ENCODE data around the gene SLC12A2. TPM values are rescaled to one million over a fixed set of nuclear protein-coding genes. Genes with fewer than 3 reads are reported as not detected.

Gene SLC12A2
- polyA plus RNA-seq, 1 experiment, result 4.8 TPM

DNA sequence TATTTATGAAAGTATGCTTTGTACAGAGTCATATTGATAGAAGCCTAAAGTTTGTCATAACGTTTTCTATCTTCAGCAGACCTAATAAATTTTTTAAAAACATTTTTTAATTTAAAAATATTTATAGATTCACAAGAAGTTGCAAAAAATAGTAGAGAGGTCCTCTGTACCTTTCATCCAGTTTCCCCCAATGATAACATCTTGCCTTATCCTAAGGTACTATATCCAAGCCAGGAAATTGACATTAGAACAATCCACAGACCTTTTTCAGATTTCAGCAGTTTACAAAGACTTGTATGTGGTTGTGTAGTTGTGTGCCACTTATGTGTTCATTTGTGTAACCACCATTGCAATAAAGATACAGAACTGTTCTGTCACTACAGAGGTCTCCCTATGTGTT, 88.5 kb downstream of the SLC12A2 start:
- no peak for DNase-seq (ENCODE audit: low read depth)
- CTCF ChIA-PET, result no interaction called here
- TF ChIP-seq, protein P1, sequence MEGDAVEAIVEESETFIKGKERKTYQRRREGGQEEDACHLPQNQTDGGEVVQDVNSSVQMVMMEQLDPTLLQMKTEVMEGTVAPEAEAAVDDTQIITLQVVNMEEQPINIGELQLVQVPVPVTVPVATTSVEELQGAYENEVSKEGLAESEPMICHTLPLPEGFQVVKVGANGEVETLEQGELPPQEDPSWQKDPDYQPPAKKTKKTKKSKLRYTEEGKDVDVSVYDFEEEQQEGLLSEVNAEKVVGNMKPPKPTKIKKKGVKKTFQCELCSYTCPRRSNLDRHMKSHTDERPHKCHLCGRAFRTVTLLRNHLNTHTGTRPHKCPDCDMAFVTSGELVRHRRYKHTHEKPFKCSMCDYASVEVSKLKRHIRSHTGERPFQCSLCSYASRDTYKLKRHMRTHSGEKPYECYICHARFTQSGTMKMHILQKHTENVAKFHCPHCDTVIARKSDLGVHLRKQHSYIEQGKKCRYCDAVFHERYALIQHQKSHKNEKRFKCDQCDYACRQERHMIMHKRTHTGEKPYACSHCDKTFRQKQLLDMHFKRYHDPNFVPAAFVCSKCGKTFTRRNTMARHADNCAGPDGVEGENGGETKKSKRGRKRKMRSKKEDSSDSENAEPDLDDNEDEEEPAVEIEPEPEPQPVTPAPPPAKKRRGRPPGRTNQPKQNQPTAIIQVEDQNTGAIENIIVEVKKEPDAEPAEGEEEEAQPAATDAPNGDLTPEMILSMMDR (IDR thresholded peaks at IDR 0.05; ENCODE audit: insufficient read depth, low read depth, low read length), result no peak
- no peaks in the 10 kb centered on the region for H3K36me3 ChIP-seq (ENCODE audit: control insufficient read depth, insufficient read depth, low read length)
- no peaks in the 10 kb centered on the region for H3K27me3 ChIP-seq (ENCODE audit: control insufficient read depth, insufficient read depth, low read length)
- H3K4me3 ChIP-seq (ENCODE audit: low read depth, low read length), result no peak overlapping the region
- POLR2A ChIA-PET, result no interaction called here

DNA sequence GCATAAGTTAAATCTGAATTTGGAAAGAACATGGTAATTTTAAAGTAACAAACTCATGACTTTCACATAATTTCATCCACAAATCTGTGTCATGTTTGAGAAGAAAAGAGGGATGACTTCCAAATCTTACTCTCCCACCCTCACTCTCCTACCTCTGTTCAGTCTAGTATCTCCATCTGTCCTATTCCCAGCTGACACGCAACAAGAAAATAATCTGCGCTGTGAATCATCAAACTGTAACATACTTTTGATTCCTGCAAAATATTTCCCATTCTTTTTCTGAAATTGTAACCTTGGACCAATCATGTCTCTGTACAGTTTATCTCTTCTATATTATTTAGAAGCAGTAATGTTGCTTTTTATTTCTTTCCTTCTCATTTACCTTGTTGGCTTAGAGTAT, 91.4 kb downstream of the SLC12A2 start:
- CTCF ChIA-PET, result no interaction called here
- POLR2A ChIA-PET, result no interaction called here

DNA sequence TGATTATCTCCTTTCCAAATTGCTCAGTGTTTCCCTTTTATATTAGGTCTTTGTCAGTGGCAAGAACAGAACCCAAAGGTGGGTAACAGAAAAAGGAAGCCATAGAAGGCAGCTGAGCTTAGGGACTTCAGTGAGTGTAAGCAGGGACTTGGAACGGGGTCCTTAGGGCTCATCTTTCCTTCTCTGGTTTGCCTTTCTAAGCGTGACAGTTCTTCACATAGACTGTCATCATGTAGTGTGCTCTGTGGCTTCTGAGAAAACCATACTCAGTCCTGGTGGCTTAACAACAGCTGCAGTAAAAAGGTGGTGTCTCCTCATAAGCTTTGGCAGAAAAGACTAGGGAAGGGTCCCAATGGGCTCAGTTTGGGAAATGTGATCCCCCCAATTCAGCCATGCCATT, 108.8 kb downstream of the SLC12A2 start:
- CTCF ChIA-PET, result no interaction called here
- POLR2A ChIA-PET, result no interaction called here
- Histone ChIP-seq H3K4me3 (ENCODE audit: low read depth, low read length) (no peak overlapping the region), H3K36me3 (ENCODE audit: control insufficient read depth, insufficient read depth, low read length) (no peaks in the 10 kb centered on the region), H3K27me3 (ENCODE audit: control insufficient read depth, insufficient read depth, low read length) (no peaks in the 10 kb centered on the region)
- TF ChIP-seq, protein P1 (IDR thresholded peaks at IDR 0.05; ENCODE audit: insufficient read depth, low read depth, low read length), result no peak
- no peak for DNase-seq (ENCODE audit: low read depth)

More for the DNA sequence above, 91.4 kb downstream of the SLC12A2 start:
- no peaks in the 10 kb centered on the region for H3K27me3 ChIP-seq (ENCODE audit: control insufficient read depth, insufficient read depth, low read length)
- no peak overlapping the region for H3K4me3 ChIP-seq (ENCODE audit: low read depth, low read length)
- H3K36me3 ChIP-seq (ENCODE audit: control insufficient read depth, insufficient read depth, low read length), result no peaks in the 10 kb centered on the region
- TF ChIP-seq, protein P1 (IDR thresholded peaks at IDR 0.05; ENCODE audit: insufficient read depth, low read depth, low read length), result no peak
- no peak for DNase-seq (ENCODE audit: low read depth)

DNA sequence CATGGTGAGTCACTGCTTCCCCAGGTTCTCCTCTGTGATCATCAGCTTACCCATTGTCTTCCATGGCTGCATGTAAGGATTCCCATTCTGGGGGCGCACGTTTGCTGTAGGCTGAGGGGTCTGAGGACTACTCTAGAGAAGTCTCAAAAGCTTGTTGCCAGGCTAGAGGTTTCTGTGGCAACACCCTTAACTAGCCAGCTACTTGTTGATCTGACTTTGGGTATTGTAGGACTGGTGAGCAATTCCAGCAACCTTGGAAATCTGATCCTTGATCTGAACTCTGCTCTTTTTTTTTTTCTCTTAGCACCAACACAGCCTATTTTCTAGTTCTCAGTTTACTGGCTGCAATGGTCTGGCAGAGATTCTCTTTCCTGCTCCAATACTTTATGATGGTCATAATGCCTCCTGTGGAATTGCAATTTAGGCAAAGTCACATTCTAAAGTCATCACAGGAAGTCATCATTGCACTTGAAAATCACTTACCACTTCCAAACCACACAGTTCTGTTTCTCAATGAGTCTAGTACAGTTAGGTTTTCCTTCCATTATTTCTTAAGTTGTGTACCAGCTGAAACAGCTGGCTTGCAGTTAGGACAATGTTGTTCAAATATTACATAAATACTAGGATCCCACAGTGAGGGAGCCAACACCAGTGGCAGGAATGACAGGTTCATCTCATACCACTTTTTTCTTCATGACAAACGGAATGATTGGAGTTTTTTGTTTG, 110.3 kb downstream of the SLC12A2 start:
- Histone ChIP-seq H3K4me3 (ENCODE audit: low read depth, low read length) (no peak overlapping the region), H3K27me3 (ENCODE audit: control insufficient read depth, insufficient read depth, low read length) (no peaks in the 10 kb centered on the region), H3K36me3 (ENCODE audit: control insufficient read depth, insufficient read depth, low read length) (no peaks in the 10 kb centered on the region)
- ChIA-PET POLR2A (no interaction called here), CTCF (interaction anchor here (1.1 kb wide), 1 partner anchor 16 kb away, joined by 3 read pairs; no protein-coding TSS in a partner anchor)
- TF ChIP-seq, protein P1 (IDR thresholded peaks at IDR 0.05; ENCODE audit: insufficient read depth, low read depth, low read length), result no peak
- DNase-seq (ENCODE audit: low read depth), result no peak

DNA sequence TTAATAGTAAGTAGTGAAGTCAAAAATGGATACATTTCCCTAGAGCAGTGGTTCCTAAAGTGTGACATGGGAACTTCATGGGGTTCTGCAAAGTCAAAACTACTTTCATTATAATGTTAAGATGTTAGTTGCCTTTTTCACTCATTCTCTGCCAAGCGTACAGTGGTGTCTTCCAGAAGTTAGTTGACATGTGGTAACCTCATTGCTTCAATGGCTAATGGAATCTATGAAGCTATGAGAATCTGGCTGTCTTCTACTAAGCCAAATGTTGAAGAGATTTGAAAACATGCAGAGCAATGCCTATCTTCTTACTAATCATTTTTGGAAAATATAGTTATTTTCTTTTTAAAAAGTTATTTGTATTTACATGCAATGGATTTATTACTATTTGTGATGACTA, 111.8 kb downstream of the SLC12A2 start:
- POLR2A ChIA-PET, result no interaction called here
- CTCF ChIA-PET, result no interaction called here
- no peaks in the 10 kb centered on the region for H3K27me3 ChIP-seq (ENCODE audit: control insufficient read depth, insufficient read depth, low read length)
- TF ChIP-seq, protein P1 (IDR thresholded peaks at IDR 0.05; ENCODE audit: insufficient read depth, low read depth, low read length), result no peak
- no peak overlapping the region for H3K4me3 ChIP-seq (ENCODE audit: low read depth, low read length)
- H3K36me3 ChIP-seq (ENCODE audit: control insufficient read depth, insufficient read depth, low read length), result no peaks in the 10 kb centered on the region
- no peak for DNase-seq (ENCODE audit: low read depth)

Measured in BJ (cell line).